ENCODE data around the gene PABPN1L.

GRCh38 chr16:88828711-88829110 is 37.7 kb downstream of the PABPN1L start:
- TF ChIP-seq, protein P1, sequence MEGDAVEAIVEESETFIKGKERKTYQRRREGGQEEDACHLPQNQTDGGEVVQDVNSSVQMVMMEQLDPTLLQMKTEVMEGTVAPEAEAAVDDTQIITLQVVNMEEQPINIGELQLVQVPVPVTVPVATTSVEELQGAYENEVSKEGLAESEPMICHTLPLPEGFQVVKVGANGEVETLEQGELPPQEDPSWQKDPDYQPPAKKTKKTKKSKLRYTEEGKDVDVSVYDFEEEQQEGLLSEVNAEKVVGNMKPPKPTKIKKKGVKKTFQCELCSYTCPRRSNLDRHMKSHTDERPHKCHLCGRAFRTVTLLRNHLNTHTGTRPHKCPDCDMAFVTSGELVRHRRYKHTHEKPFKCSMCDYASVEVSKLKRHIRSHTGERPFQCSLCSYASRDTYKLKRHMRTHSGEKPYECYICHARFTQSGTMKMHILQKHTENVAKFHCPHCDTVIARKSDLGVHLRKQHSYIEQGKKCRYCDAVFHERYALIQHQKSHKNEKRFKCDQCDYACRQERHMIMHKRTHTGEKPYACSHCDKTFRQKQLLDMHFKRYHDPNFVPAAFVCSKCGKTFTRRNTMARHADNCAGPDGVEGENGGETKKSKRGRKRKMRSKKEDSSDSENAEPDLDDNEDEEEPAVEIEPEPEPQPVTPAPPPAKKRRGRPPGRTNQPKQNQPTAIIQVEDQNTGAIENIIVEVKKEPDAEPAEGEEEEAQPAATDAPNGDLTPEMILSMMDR (IDR thresholded peaks at IDR 0.05; ENCODE audit: insufficient read depth, low read length, poor library complexity, severe bottlenecking), result no peak
- TF ChIP-seq EZH2phosphoT487 (conservative IDR thresholded peaks at IDR 0.05; ENCODE audit: low read length), result no peak
